H9 (cell line): Measurements from ENCODE around the gene MAGI1. TPM values are rescaled to one million over a fixed set of nuclear protein-coding genes. Genes with fewer than 3 reads are reported as not detected.

Experiments used
- DNase-seq: peaks from one replicate; pipeline ENCODE4 v3.0.0-alpha.2; 2017
- H2AFZ ChIP-seq: one replicate; pipeline ENCODE4 v1.6.1; 2013; ENCODE audit warnings: mild to moderate bottlenecking, low read length, control low read depth, moderate library complexity
- H2AK5ac ChIP-seq: 2 replicates; pipeline ENCODE4 v1.6.1; 2013; ENCODE audit warnings: low read length, control low read depth, mixed read lengths; ENCODE audit not compliant: insufficient read length
- H2BK120ac ChIP-seq: one replicate; pipeline ENCODE4 v1.6.1; 2013; ENCODE audit warnings: low read depth, mild to moderate bottlenecking, low read length, control low read depth, inconsistent platforms; ENCODE audit not compliant: poor library complexity, severe bottlenecking
- H2BK12ac ChIP-seq: 2 replicates; pipeline ENCODE4 v1.6.1; 2013; ENCODE audit warnings: low read length, control low read depth, mixed read lengths, low read depth; ENCODE audit not compliant: insufficient read length
- H2BK15ac ChIP-seq: 2 replicates; pipeline ENCODE4 v1.6.1; 2013; ENCODE audit warnings: low read depth, low read length, control low read depth
- H2BK20ac ChIP-seq: one replicate; pipeline ENCODE4 v1.6.1; 2013; ENCODE audit warnings: low read depth, mild to moderate bottlenecking, low read length, control low read depth, inconsistent platforms; ENCODE audit not compliant: poor library complexity, severe bottlenecking
- H2BK5ac ChIP-seq: 2 replicates; pipeline ENCODE4 v1.6.1; 2013; ENCODE audit warnings: low read length, control low read depth, mixed read lengths; ENCODE audit not compliant: insufficient read length
- H3K14ac ChIP-seq: 2 replicates; pipeline ENCODE4 v1.6.1; 2013; ENCODE audit warnings: low read length, control low read depth; ENCODE audit not compliant: insufficient read depth
- H3K18ac ChIP-seq: 2 replicates; pipeline ENCODE4 v1.6.1; 2013; ENCODE audit warnings: low read depth, mild to moderate bottlenecking, mixed read lengths, low read length, control low read depth; ENCODE audit not compliant: insufficient read length
- H3K23ac ChIP-seq: 2 replicates; pipeline ENCODE4 v1.6.1; 2013; ENCODE audit warnings: low read length, control low read depth, mixed read lengths, low read depth; ENCODE audit not compliant: insufficient read length
- H3K23me2 ChIP-seq: 2 replicates; pipeline ENCODE4 v1.6.1; 2013; ENCODE audit warnings: low read depth, mild to moderate bottlenecking, mixed read lengths, low read length, control low read depth; ENCODE audit not compliant: insufficient read length, poor library complexity, severe bottlenecking
- H3K27ac ChIP-seq: 2 replicates; pipeline ENCODE4 v1.5.1; 2013; ENCODE audit warnings: low read length, control low read depth, mixed read lengths, low read depth; ENCODE audit not compliant: insufficient read length
- H3K27me3 ChIP-seq: 2 replicates; pipeline ENCODE4 v1.6.1; 2013; ENCODE audit warnings: low read length, control low read depth, inconsistent platforms; ENCODE audit not compliant: insufficient read depth
- H3K4ac ChIP-seq: 2 replicates; pipeline ENCODE4 v1.6.1; 2013; ENCODE audit warnings: low read depth, mild to moderate bottlenecking, control low read depth, inconsistent platforms, low read length, moderate library complexity
- H3K4me1 ChIP-seq: 2 replicates; pipeline ENCODE4 v1.6.1; 2013; ENCODE audit warnings: low read length, control low read depth, inconsistent platforms; ENCODE audit not compliant: insufficient read depth
- H3K4me2 ChIP-seq: 2 replicates; pipeline ENCODE4 v1.6.1; 2013; ENCODE audit warnings: low read length, control low read depth, mixed read lengths; ENCODE audit not compliant: insufficient read length, insufficient read depth
- H3K56ac ChIP-seq: 2 replicates; pipeline ENCODE4 v1.6.1; 2013; ENCODE audit warnings: low read depth, mild to moderate bottlenecking, mixed read lengths, low read length, control low read depth; ENCODE audit not compliant: insufficient read length
- H3K79me1 ChIP-seq: 2 replicates; pipeline ENCODE4 v1.6.1; 2013; ENCODE audit warnings: low read depth, mild to moderate bottlenecking, moderate library complexity, low read length, control low read depth, inconsistent platforms; ENCODE audit not compliant: insufficient read depth, poor library complexity, severe bottlenecking
- H3K79me2 ChIP-seq: 2 replicates; pipeline ENCODE4 v1.6.1; 2013; ENCODE audit warnings: low read length, control low read depth, inconsistent platforms; ENCODE audit not compliant: insufficient read depth
- H3K9ac ChIP-seq: 2 replicates; pipeline ENCODE4 v1.6.1; 2013; ENCODE audit warnings: low read length, control low read depth, mixed read lengths; ENCODE audit not compliant: insufficient read length; ENCODE audit errors: extremely low read depth
- H3K9me3 ChIP-seq: one replicate; pipeline ENCODE4 v1.6.1; 2013; ENCODE audit warnings: low read depth, low read length, inconsistent platforms; ENCODE audit not compliant: control insufficient read depth
- H3T11ph ChIP-seq: one replicate; pipeline ENCODE4 v1.6.1; 2013; ENCODE audit warnings: mild to moderate bottlenecking, low read length, control low read depth, inconsistent platforms
- H4K20me1 ChIP-seq: one replicate; pipeline ENCODE4 v1.6.1; 2013; ENCODE audit not compliant: control insufficient read depth, insufficient read length, insufficient read depth
- H4K5ac ChIP-seq: 2 replicates; pipeline ENCODE4 v1.6.1; 2013; ENCODE audit warnings: low read depth, mild to moderate bottlenecking, mixed read lengths, low read length, control low read depth; ENCODE audit not compliant: insufficient read length
- H4K8ac ChIP-seq: replicated peaks from 2 replicates; pipeline ENCODE4 v1.6.1; 2013; ENCODE audit warnings: low read length, control low read depth, mixed read lengths, low read depth; ENCODE audit not compliant: insufficient read length
- H4K91ac ChIP-seq: 2 replicates; pipeline ENCODE4 v1.6.1; 2013; ENCODE audit warnings: low read depth, mild to moderate bottlenecking, moderate library complexity, mixed read lengths, low read length, control low read depth; ENCODE audit not compliant: insufficient read length
- H3K27ac Mint-ChIP-seq, 3 experiments: 2 replicates in 2 of 3; 3 replicates in 1 of 3; pipeline ENCODE4 v1.8.0; 2020 to 2021; ENCODE audit warnings: mixed read lengths in 3 of 3, mild to moderate bottlenecking in 1 of 3, moderate library complexity in 1 of 3
- H3K27me3 Mint-ChIP-seq: 2 replicates; pipeline ENCODE4 v1.8.0; 2021; ENCODE audit warnings: low read depth, mild to moderate bottlenecking, moderate library complexity, mixed read lengths
- H3K36me3 Mint-ChIP-seq, 3 experiments: 2 replicates in 2 of 3; 3 replicates in 1 of 3; pipeline ENCODE4 v1.8.0; 2020 to 2021; ENCODE audit warnings: low read depth in 3 of 3, mixed read lengths in 3 of 3; ENCODE audit not compliant: insufficient read depth in 1 of 3
- H3K4me1 Mint-ChIP-seq, 2 experiments: 2 replicates each; pipeline ENCODE4 v1.8.0; 2020; ENCODE audit warnings: mixed read lengths in 2 of 2
- H3K4me3 Mint-ChIP-seq, 2 experiments: 2 replicates in 1 of 2; 3 replicates in 1 of 2; pipeline ENCODE4 v1.8.0; 2020 to 2021; ENCODE audit warnings: mild to moderate bottlenecking in 2 of 2, mixed read lengths in 2 of 2, moderate library complexity in 1 of 2
- H3K9me3 Mint-ChIP-seq, 2 experiments: 2 replicates in 1 of 2; 3 replicates in 1 of 2; pipeline ENCODE4 v1.8.0; 2020; ENCODE audit warnings: mild to moderate bottlenecking in 2 of 2, mixed read lengths in 2 of 2, moderate library complexity in 1 of 2
- WGBS: extraction: QIAGEN DNeasy Blood & Tissue Kit; methylation state at CpG from one replicate; pipeline ENCODE4 v1.1.7; 2013; ENCODE audit warnings: missing lambda C conversion rate, low lambda C conversion rate, mixed read lengths; ENCODE audit not compliant: insufficient read length; ENCODE audit errors: extremely low coverage; 5-methylcytosine and 5-hydroxymethylcytosine counted together
- total RNA-seq: library from RNA; stranded (reverse); gene quantifications from 2 replicates; pipeline ENCODE4 v1.2.1, GENCODE V29; 2021
- TF ChIP-seq, protein P1 (sequence below): fragments of 200-600 bp; sonication (generic); conservative IDR thresholded peaks from 3 replicates; pipeline ENCODE4 v1.8.0; 2021; ENCODE audit warnings: antibody characterized with exemption, mild to moderate bottlenecking

The MAGI1 gene
- total RNA-seq, 1 experiment from 2014 or later: 65.7 TPM

DNA sequence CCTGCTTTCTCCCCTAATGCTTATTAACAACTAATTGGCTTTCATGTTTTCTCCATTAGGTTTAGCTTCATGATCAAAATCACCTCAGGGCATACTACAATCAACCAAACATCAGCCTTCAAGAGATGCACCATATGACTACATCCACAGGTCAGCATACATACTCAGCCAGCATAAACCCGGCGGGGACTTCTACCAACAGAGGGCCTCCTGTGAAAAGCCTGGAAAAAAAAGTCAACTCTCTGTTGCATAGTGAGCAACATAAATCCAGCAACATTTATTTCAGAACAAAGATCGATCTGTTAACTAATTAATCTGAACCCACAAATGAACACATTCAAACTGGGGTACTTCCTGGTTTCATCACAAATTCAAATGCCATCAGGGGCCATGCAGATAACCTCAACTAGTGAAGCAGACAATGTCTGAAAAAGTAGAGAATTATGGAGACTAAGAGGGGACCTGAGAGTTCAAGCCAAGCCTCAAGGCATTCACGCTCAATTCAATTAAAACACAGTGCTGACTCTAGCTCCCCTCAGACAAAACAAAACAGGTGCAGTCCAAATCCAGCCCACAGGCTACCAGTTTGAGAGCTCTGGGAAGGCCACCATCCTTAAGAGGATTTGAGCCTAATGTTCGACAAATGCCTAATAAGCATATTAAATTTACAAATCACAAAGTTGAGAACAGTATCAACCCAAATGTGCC is 124.5 kb downstream of the MAGI1 start:
- no peak overlapping the region for H3K14ac ChIP-seq
- no peak overlapping the region for H4K5ac ChIP-seq
- no peak overlapping the region for H3K4me2 ChIP-seq
- H4K8ac ChIP-seq: no peak overlapping the region
- no peak overlapping the region for H3T11ph ChIP-seq
- H2BK20ac ChIP-seq: no peak overlapping the region
- DNase-seq: no peak
- H4K91ac ChIP-seq: no peak overlapping the region
- no peak overlapping the region for H3K56ac ChIP-seq
- WGBS: no CpG with 5 or more reads among the region's 5 CpGs
- H3K4me1 ChIP-seq: peaks cover 7% of the 10 kb centered on the region
- H3K27ac ChIP-seq: no peak overlapping the region
- H3K79me1 ChIP-seq: peaks cover 6% of the 10 kb centered on the region
- TF ChIP-seq, protein P1, sequence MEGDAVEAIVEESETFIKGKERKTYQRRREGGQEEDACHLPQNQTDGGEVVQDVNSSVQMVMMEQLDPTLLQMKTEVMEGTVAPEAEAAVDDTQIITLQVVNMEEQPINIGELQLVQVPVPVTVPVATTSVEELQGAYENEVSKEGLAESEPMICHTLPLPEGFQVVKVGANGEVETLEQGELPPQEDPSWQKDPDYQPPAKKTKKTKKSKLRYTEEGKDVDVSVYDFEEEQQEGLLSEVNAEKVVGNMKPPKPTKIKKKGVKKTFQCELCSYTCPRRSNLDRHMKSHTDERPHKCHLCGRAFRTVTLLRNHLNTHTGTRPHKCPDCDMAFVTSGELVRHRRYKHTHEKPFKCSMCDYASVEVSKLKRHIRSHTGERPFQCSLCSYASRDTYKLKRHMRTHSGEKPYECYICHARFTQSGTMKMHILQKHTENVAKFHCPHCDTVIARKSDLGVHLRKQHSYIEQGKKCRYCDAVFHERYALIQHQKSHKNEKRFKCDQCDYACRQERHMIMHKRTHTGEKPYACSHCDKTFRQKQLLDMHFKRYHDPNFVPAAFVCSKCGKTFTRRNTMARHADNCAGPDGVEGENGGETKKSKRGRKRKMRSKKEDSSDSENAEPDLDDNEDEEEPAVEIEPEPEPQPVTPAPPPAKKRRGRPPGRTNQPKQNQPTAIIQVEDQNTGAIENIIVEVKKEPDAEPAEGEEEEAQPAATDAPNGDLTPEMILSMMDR: peak; percentile 40; the same call in 2 of the 3 replicates
- H3K9me3 ChIP-seq: no peaks in the 10 kb centered on the region
- H3K23me2 ChIP-seq: no peaks in the 10 kb centered on the region
- peak overlapping the region in 2 of 3 experiments; percentile 7 to 72; a peak in 2 of 7 replicates for H3K27ac Mint-ChIP-seq
- H3K4me3 Mint-ChIP-seq: no peak overlapping the region
- no peak overlapping the region for H3K23ac ChIP-seq
- no peaks in the 10 kb centered on the region for H3K27me3 ChIP-seq
- H2AFZ ChIP-seq: no peak overlapping the region
- H2BK15ac ChIP-seq: no peak overlapping the region
- H3K4me1 Mint-ChIP-seq: peaks cover 18 to 32% of the 10 kb centered on the region in 2 experiments
- H2BK12ac ChIP-seq: no peak overlapping the region
- H3K9ac ChIP-seq: no peak overlapping the region
- no peak overlapping the region for H3K18ac ChIP-seq
- H3K79me2 ChIP-seq: peaks cover 2% of the 10 kb centered on the region; the same call in 1 of the 2 replicates
- H3K4ac ChIP-seq: no peak overlapping the region
- no peak overlapping the region for H2BK5ac ChIP-seq
- H3K36me3 Mint-ChIP-seq: peaks cover 11 to 30% (median 14%) of the 10 kb centered on the region in 3 experiments
- no peaks in the 10 kb centered on the region for H4K20me1 ChIP-seq
- peaks cover 6 to 20% of the 10 kb centered on the region in 2 experiments; a peak in 4 of 5 replicates for H3K9me3 Mint-ChIP-seq
- H3K27me3 Mint-ChIP-seq: no peaks in the 10 kb centered on the region
- no peak overlapping the region for H2AK5ac ChIP-seq
- no peak overlapping the region for H2BK120ac ChIP-seq
